Suppressor macrophage treated with lipopolysaccharide for 4 hours (primary cell): ENCODE measurements around the gene ALB.

Experiments used
- DNase-seq: peaks from one replicate; pipeline ENCODE4 v3.0.0-alpha.2; 2020

ALB gene

DNA sequence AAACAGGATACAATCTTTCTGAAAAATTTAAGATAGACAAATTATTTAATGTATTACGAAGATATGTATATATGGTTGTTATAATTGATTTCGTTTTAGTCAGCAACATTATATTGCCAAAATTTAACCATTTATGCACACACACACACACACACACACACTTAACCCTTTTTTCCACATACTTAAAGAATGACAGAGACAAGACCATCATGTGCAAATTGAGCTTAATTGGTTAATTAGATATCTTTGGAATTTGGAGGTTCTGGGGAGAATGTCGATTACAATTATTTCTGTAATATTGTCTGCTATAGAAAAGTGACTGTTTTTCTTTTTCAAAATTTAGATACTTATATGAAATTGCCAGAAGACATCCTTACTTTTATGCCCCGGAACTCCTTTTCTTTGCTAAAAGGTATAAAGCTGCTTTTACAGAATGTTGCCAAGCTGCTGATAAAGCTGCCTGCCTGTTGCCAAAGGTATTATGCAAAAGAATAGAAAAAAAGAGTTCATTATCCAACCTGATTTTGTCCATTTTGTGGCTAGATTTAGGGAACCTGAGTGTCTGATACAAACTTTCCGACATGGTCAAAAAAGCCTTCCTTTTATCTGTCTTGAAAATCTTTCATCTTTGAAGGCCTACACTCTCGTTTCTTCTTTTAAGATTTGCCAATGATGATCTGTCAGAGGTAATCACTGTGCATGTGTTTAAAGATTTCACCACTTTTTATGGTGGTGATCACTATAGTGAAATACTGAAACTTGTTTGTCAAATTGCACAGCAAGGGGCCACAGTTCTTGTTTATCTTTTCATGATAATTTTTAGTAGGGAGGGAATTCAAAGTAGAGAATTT is 5.2 kb downstream of the ALB start:
- no peak for DNase-seq

DNA sequence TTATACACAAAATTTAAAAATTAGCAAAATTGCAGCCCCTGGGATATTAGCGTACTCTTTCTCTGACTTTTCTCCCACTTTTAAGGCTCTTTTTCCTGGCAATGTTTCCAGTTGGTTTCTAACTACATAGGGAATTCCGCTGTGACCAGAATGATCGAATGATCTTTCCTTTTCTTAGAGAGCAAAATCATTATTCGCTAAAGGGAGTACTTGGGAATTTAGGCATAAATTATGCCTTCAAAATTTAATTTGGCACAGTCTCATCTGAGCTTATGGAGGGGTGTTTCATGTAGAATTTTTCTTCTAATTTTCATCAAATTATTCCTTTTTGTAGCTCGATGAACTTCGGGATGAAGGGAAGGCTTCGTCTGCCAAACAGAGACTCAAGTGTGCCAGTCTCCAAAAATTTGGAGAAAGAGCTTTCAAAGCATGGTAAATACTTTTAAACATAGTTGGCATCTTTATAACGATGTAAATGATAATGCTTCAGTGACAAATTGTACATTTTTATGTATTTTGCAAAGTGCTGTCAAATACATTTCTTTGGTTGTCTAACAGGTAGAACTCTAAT is 6.0 kb downstream of the ALB start:
- DNase-seq: no peak

- DNase-seq: no peak
These were observed 7.0 kb downstream of the ALB start for GRCh38 chr4:73410916-73411730.

- DNase-seq: no peak
These were observed 7.8 kb downstream of the ALB start for GRCh38 chr4:73411731-73412414.

DNA sequence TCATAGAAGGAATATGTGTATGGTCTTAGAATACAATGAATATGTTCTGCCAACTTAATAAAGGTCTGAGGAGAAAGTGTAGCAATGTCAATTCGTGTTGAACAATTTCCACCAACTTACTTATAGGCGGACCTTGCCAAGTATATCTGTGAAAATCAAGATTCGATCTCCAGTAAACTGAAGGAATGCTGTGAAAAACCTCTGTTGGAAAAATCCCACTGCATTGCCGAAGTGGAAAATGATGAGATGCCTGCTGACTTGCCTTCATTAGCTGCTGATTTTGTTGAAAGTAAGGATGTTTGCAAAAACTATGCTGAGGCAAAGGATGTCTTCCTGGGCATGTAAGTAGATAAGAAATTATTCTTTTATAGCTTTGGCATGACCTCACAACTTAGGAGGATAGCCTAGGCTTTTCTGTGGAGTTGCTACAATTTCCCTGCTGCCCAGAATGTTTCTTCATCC is 9.2 kb downstream of the ALB start:
- no peak for DNase-seq

- DNase-seq: no peak
These were observed 10.8 kb downstream of the ALB start for GRCh38 chr4:73414936-73415271.

- no peak for DNase-seq
These were observed 11.7 kb downstream of the ALB start for GRCh38 chr4:73415807-73416238.

GRCh38 chr4:73416423-73417087 is 12.5 kb downstream of the ALB start:
- no peak for DNase-seq

DNA sequence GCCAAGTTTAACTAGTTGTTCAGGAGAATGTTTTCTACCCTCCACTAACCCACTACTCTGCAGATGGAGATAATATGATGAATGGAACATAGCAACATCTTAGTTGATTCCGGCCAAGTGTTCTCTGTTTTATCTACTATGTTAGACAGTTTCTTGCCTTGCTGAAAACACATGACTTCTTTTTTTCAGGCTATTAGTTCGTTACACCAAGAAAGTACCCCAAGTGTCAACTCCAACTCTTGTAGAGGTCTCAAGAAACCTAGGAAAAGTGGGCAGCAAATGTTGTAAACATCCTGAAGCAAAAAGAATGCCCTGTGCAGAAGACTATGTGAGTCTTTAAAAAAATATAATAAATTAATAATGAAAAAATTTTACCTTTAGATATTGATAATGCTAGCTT is 13.3 kb downstream of the ALB start:
- DNase-seq: no peak

- DNase-seq: no peak
These were observed 13.9 kb downstream of the ALB start for GRCh38 chr4:73417973-73418372.

DNA sequence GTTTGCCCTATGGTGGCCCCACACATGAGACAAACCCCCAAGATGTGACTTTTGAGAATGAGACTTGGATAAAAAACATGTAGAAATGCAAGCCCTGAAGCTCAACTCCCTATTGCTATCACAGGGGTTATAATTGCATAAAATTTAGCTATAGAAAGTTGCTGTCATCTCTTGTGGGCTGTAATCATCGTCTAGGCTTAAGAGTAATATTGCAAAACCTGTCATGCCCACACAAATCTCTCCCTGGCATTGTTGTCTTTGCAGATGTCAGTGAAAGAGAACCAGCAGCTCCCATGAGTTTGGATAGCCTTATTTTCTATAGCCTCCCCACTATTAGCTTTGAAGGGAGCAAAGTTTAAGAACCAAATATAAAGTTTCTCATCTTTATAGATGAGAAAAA is 14.6 kb downstream of the ALB start:
- no peak for DNase-seq

DNA sequence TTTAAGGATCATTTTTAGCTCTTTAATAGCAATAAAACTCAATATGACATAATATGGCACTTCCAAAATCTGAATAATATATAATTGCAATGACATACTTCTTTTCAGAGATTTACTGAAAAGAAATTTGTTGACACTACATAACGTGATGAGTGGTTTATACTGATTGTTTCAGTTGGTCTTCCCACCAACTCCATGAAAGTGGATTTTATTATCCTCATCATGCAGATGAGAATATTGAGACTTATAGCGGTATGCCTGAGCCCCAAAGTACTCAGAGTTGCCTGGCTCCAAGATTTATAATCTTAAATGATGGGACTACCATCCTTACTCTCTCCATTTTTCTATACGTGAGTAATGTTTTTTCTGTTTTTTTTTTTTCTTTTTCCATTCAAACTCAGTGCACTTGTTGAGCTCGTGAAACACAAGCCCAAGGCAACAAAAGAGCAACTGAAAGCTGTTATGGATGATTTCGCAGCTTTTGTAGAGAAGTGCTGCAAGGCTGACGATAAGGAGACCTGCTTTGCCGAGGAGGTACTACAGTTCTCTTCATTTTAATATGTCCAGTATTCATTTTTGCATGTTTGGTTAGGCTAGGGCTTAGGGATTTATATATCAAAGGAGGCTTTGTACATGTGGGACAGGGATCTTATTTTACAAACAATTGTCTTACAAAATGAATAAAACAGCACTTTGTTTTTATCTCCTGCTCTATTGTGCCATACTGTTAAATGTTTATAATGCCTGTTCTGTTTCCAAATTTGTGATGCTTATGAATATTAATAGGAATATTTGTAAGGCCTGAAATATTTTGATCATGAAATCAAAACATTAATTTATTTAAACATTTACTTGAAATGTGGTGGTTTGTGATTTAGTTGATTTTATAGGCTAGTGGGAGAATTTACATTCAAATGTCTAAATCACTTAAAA is 15.3 kb downstream of the ALB start:
- DNase-seq: no peak

- no peak for DNase-seq
These were observed 16.5 kb downstream of the ALB start for GRCh38 chr4:73420615-73421014.

GRCh38 chr4:73421708-73422457 is 17.8 kb downstream of the ALB start:
- no peak for DNase-seq

DNA sequence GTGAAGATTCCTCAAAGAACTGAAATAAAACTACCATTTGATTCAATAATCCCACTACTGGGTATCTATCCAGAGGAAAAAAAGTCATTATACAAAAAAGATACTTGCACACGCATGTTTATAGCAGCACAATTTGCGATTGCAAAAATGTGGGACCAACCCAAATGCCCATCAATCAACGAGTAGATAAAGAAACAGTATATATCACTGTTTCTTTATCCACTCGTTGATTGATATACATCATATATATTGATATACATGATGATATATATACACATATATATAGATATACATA is 18.3 kb downstream of the ALB start:
- DNase-seq: no peak

DNA sequence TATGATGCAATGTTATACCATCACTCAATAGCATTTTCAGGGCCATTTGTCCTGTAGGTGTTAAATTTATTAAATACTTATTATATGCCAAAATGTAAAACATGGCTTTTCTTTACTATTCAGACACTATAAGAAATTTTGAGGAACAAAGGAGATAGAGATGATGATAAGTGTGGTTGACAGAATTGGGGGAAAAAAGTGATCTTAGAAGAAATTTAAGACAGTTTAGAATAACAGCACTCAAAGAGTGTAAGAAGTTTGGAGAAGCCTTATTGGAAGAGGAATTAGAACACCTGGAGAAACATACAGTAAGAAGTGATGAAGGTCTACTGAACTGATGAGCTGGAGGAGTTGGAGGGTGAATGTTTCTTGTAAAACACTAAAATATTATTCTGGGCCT is 19.1 kb downstream of the ALB start:
- DNase-seq: no peak

- no peak for DNase-seq
These were observed 22.6 kb downstream of the ALB start for GRCh38 chr4:73426666-73427065.

- no peak for DNase-seq
These were observed 25.0 kb downstream of the ALB start for GRCh38 chr4:73429118-73429517.

DNA sequence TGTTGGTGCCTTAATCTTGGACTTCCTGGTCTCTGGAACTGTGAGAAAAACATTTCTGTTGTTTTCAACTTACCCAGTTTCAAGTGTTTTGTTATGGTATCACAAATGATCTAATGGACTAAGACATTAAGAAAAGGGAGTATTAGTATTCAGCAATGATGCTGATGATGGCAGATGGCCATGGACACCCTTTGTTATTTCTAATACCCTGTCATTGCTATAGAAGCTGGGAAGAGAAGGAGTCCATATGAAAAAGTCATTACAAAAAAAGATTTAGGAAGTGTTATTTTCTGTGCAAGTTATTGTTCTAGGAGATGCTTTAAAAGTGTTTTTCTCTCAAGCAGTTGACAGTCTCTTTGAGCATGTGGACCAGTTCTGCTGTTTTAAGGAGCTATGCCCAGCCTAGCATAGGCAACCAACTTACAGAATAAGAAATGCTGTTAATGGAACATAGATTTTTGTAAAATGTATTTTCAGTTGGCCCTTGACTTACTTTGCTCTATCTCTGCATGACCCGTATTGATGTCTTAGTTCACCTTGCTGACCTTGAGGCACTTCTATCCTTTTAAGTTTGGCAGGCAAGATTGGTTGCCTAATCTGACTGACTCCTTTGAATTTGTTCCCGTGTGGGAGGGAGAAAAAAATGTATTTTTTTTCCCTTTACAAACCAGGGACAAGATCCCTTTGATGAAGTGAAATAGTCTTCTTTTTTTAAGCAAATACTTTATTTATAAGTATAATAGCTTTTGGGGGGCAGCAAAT is 25.9 kb downstream of the ALB start:
- DNase-seq: no peak

GRCh38 chr4:73431813-73432168 is 27.7 kb downstream of the ALB start:
- no peak for DNase-seq
